ENCODE measurements around the gene TP53I11.

- TF ChIP-seq GATA2 (IDR thresholded peaks at IDR 0.05; ENCODE audit: insufficient read depth, insufficient read length, low read depth, low read length): no peak
- TF ChIP-seq EZH2 (IDR thresholded peaks at IDR 0.05; ENCODE audit: borderline replicate concordance, low read depth, low read length, severe bottlenecking): no peak
- TF ChIP-seq, protein P1, sequence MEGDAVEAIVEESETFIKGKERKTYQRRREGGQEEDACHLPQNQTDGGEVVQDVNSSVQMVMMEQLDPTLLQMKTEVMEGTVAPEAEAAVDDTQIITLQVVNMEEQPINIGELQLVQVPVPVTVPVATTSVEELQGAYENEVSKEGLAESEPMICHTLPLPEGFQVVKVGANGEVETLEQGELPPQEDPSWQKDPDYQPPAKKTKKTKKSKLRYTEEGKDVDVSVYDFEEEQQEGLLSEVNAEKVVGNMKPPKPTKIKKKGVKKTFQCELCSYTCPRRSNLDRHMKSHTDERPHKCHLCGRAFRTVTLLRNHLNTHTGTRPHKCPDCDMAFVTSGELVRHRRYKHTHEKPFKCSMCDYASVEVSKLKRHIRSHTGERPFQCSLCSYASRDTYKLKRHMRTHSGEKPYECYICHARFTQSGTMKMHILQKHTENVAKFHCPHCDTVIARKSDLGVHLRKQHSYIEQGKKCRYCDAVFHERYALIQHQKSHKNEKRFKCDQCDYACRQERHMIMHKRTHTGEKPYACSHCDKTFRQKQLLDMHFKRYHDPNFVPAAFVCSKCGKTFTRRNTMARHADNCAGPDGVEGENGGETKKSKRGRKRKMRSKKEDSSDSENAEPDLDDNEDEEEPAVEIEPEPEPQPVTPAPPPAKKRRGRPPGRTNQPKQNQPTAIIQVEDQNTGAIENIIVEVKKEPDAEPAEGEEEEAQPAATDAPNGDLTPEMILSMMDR (IDR thresholded peaks at IDR 0.05; ENCODE audit: extremely low read depth in 1 of 2, insufficient read depth in 1 of 2, low read depth in 1 of 2, low read length in 2 of 2): no peak
- TF ChIP-seq POLR2A (IDR thresholded peaks at IDR 0.05; ENCODE audit: low read depth, low read length): no peak
- TF ChIP-seq POLR2AphosphoS5 (IDR thresholded peaks at IDR 0.05; ENCODE audit: insufficient read depth, low read depth, low read length): no peak
- no peak for TF ChIP-seq FOS (IDR thresholded peaks at IDR 0.05; ENCODE audit: borderline replicate concordance, insufficient read depth, low read length)
- TF ChIP-seq MYC (IDR thresholded peaks at IDR 0.05; ENCODE audit: low read depth, low read length): no peak
- no peak for TF ChIP-seq MAX (IDR thresholded peaks at IDR 0.05; ENCODE audit: insufficient read depth, insufficient read length)
These were observed 23.8 kb upstream of the TP53I11 start for GRCh38 chr11:44974402-44975000.

Measured in endothelial cell of umbilical vein (primary cell).